ENCODE results near the gene MCTP1.

GRCh38 chr5:94849821-94850736 is 434.8 kb downstream of the MCTP1 start:
- peak; percentile 97 for TF ChIP-seq CTCF (conservative IDR thresholded peaks at IDR 0.05; ENCODE audit: low read length)
- TF ChIP-seq EZH2phosphoT487 (IDR thresholded peaks at IDR 0.05; ENCODE audit: borderline replicate concordance, low read depth, low read length) = no peak
